Esophagus mucosa (tissue), 1 donor: Measurements from ENCODE around the gene IQCK. TPM values are rescaled to one million over a fixed set of nuclear protein-coding genes. Genes with fewer than 3 reads are reported as not detected.
A peak's percentile ranks its signal among the peaks of the same experiment; 100 is the strongest.
"Not testable (repeated sequence)": the region's sequence is repeated elsewhere in the genome, so short reads cannot be mapped to it uniquely, and the experiment has no call there.

ENCODE experiments used
- ATAC-seq: fragments of 200-7000 bp; cut with Tn5 transposase; one replicate; pipeline ENCODE4 v1.9.1; 2020
- total RNA-seq: library from RNA; stranded (reverse); gene quantifications from one replicate; pipeline ENCODE4 v1.2.4, GENCODE V29; 2023
- donor health status: DM: yes; HTN: yes; CAD: no.

The IQCK gene
- 4.7 TPM for total RNA-seq

DNA sequence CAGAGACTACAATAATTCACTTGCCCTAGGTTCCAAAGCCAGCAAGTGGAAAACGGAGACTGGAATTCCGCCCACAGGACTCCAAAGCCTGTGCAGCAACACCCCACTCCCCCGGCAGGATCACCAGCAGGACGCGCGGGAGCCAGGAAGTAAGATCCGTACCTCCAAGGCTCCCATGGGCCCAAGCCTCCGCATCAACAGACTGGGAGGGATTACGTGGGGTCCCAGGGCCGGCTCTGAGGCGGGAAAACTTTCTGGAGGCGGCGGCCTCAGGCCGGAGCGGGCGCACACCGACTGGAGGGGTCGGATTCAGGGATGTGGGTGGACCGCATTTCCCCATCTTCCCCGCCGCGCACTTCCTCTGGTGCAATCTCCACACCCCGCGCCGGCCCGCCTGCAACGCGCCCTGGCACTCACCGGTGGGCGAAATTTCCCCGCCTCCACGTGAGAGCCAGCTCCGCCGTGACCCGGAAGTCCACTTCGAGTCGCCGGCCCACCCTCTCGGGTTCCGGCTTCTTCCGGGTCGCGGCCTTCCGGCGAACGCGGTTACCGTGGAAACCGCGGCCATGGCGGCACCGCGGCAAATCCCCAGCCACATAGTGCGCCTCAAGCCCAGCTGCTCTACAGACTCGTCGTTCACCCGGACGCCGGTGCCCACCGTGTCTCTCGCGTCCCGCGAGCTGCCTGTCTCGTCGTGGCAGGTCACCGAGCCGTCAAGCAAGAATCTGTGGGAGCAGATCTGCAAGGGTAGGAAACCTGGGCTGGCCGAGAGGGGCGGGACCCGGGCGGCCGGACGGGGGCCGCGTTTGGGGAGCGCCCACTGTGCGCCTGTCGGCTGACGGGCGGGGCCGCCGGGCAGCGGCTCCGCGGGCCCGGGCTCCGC, at the start of gene IQCK, which contains the start of gene KNOP1:
TSS of gene IQCK (plus strand) at position 531 of the 883 bp plus-strand sequence. CDS start at position 567, 36 bp downstream.
TSS of gene KNOP1 (minus strand) at position 487 of the 883 bp plus-strand sequence. CDS start 3,192 bp downstream, outside the sequence.
- ATAC-seq = peak; percentile 84

GRCh38 chr16:19672378-19672777, 45.7 kb upstream of the IQCK start:
- ATAC-seq = no peak

- ATAC-seq = no peak
Measured at GRCh38 chr16:19674485-19674884, 43.6 kb upstream of the IQCK start.

DNA sequence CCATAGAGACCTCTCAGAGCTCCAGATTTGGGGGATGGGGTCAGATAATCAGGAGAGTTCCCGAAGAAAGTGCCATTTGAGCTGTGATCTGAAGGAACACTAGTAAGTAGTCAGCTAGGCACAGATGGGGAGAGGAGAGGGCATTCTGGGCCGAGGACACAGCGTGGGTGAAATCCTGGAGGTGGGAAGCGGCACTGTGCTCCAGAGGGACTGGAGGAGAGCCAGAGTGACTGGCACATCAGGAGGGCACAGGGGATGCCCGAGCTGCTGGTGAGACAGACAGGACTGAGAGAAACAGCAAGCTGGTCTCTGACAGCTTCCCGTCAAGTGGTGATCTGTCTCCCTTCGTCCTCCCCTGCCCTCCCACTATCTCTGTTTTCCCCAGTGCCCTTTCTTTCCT, 40.7 kb upstream of the IQCK start:
- no peak for ATAC-seq

DNA sequence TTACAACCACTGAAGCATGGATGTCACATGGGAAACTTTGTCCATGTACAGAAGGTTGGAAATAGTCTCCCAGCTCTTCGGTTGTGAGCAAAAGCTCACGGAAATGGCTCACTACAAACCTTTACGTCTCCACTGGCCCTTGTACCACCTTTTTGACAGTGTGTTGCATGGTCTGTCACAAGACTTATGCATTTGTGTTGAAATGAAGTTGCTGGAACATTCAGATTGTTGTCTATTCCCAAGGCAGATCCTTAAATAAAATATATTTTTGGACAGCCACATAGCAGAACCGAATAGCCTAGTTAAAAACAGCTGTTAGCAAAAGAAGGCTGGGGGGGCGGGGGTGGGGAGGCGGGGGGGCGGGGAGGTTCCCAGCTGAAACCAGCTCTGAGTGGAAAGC, 39.3 kb upstream of the IQCK start:
- ATAC-seq = no peak

- ATAC-seq = not testable (repeated sequence)
Measured at GRCh38 chr16:19679281-19679680, 38.8 kb upstream of the IQCK start.

DNA sequence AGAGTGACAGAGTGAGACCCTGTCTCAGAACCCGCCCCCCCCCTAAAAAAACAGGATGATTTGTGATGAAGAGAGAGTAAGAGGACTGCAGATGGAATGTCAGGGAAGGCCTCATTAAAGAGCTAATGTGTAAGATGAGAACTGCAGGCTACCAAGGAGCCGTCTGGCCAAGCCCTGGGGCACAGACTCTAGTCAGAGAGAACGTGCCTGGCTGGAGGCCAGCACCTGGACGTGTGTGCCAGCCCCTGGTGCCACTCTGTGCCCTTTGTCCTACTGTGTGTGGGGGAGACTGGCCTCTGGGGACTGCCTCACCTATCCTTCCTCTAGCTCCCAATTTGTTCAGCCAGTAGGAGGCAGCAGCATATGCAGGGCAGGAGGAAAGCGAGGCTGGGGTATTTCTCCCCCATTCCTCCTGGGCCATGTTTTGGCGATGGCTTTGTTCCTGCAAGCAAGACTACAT, 37.2 kb upstream of the IQCK start:
- ATAC-seq = no peak

DNA sequence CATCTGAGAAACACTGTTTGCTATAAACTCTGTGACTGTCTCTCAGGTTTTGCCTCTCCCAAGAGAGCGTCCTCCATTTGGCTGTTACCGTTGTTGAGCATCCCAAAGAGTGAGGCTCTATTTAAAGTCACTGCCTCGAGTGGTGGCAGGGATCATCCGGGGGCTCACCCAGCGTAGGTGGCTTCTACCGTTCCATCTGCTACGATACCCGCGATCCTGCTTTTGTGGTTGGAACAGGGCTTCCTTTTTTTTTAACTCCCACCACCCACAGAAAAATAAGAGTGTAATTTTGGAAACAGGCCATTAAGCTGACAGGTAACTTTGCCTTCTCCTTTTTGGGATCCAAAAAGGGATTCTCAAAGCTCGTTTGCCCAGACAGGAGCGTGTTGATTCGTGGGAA, 36.4 kb upstream of the IQCK start:
- ATAC-seq = no peak

GRCh38 chr16:19683453-19684236, 34.4 kb upstream of the IQCK start:
- ATAC-seq = no peak

DNA sequence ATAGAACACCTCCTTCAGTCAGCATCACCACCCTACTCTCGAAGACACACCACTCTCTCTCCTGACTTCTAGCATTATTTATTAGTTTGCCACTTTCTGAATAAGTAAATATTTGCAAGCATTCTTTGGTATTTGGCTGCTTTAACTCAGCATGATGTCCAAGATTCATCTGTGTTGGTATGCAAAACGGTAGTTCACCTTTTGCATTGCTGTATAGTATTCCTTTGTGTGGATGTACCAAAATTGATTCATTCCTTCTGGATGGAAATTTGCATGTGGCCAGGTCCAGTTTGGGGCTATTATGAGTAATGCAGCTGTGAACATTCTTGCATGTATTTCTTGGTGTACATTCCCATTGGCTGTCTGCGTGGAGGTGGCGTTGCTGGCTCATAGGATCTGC, 32.9 kb upstream of the IQCK start:
- ATAC-seq = no peak

DNA sequence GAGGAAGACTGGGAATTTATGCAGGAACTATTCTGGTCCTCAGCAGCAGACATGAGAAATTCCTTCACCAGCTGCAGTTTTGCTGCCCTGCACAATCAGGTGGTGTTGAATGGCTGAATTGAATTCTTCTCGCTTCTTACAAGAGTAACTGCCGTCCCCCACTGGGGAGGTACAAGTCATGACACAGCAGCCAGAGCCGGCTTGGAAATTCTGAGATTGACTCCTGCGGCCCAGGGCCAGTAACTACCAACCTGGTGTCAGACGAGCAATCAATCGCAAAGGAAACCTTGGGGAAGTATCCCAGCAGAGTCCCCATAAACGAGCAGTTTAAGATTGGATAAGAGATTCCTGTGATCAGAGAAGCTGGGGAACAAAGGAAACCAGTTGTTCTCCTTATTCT, 30.8 kb upstream of the IQCK start:
- no peak for ATAC-seq

- peak; percentile 33 for ATAC-seq
Measured at GRCh38 chr16:19688396-19689024, 29.6 kb upstream of the IQCK start.

- no peak for ATAC-seq
Measured at GRCh38 chr16:19689342-19689741, 28.7 kb upstream of the IQCK start.

GRCh38 chr16:19690196-19690595, 27.9 kb upstream of the IQCK start:
- no peak for ATAC-seq

DNA sequence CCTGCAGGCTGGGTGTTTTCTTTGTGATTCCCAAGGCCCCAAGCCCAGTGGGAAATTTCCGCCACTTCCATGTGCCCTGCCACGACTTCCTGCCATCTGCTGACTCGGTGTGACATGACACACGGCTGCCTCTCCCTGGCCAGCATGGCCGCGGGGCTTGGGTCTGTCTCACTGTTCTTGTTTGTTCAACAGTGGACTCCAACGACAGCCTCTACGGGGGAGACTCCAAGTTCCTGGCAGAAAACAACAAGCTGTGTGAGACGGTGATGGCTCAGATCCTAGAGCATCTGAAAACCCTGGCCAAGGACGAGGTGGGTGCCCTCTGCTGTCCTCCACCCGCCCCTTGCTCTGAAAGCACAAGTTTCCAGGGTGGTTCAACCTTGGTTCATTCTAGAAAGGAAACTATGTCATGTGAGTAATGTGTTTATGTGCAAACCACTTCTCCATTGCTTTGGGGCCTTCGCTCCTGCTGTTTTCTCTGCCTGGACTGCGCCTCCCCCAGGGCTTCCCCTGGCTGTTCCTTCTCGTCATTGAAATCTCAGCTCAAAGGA, 26.8 kb upstream of the IQCK start:
- ATAC-seq = no peak

GRCh38 chr16:19694989-19695388, 23.1 kb upstream of the IQCK start:
- no peak for ATAC-seq

GRCh38 chr16:19696328-19696727, 21.7 kb upstream of the IQCK start:
- ATAC-seq = peak; percentile 30

GRCh38 chr16:19696961-19697360, 21.1 kb upstream of the IQCK start:
- no peak for ATAC-seq

DNA sequence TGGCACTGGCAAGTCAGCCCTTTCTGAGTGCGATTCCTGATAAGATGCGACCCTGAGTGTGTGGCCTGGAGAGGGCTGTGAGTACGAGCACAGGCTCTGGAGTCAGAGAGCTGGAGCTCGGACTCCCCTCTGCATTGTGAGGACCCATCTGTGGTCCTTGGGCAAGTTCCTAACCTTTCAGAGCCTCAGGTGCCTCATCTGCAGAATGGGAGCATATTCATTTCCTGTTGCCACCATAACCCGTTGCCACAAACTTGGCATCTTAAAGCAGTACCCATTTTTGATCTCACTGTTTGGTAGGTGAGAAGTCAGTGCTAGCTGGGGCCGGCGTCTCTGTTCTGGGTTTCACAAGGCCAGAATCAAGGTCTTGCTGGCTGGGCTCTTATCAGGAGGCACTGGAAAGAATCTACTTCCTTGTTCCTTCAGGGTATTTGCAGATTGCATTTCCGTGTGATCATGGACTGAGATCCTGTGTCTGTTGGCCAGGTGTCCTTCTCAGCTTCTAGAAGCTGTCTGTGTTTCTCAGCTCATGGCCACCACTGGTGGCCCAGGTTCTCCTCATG, 20.2 kb upstream of the IQCK start:
- no peak for ATAC-seq

DNA sequence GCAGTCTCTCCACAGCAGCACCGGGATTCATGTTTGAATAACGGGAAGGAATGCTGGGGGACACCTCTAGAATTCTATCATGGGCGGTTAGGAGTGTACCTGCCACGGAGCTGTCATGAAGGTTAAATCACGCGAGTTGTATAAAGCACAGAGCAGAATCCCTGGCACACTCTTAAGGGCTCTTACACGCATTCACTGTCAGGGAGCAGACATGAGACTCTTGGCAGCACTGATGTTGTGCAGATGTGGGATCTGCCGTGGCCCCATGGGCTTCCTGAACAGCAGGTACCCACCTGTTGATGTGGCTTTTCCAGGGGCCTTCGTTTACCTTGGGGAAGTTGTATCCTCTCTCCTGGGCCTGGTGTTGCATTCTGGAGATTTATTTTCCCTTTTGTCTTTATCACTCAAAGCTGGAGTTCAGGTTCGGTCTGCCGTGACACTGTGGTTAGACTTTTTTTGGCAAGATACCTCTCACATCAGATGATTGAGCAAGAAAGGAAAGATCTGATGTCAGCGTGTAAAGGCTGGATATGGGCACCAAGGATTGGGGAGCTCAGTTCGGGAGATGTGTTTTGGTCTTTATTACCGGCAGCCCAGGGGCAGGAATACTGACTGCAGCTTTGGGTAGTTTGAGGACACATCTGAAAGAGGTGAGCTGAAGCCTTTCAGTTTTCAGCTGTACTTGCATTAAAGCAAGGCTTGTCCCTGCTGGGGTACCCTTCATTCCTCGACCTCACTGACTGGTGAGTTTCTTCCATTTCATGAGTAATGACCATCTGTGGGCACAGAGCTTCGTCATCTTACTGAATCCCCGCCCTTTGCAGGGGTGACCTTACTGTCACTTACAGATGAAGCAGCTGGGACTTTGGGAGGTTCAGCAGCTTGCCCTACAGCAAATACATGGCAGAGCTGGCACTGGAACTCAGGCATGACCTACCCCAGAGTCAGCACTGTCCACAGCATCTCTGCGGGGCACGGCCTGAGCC, 19.3 kb upstream of the IQCK start:
- ATAC-seq = peak; percentile 38

GRCh38 chr16:19699472-19699871, 18.6 kb upstream of the IQCK start:
- ATAC-seq = no peak
